HG03280 (cell line): Measurements from ENCODE around the gene PPP1R3D.
"Not testable (repeated sequence)": the region's sequence is repeated elsewhere in the genome, so short reads cannot be mapped to it uniquely, and the experiment has no call there.

Experiments
- ATAC-seq: cut with Tn5 transposase; IDR thresholded peaks from one replicate; pipeline ENCODE4 v1.9.1; 2021; ENCODE audit warnings: mild to moderate bottlenecking, moderate library complexity; ENCODE audit not compliant: unreplicated experiment

Gene PPP1R3D

GRCh38 chr20:59940129-59940955 is at the start of gene PPP1R3D, which contains the start of gene FAM217B:
Gene PPP1R3D, minus strand, starts transcription at chr20:59940305. Its CDS starts 374 bp downstream, at chr20:59939931.
Gene FAM217B, plus strand, starts transcription at chr20:59940389. Its CDS starts 3,555 bp downstream, at chr20:59943944.
- peak; percentile 93 for ATAC-seq

DNA sequence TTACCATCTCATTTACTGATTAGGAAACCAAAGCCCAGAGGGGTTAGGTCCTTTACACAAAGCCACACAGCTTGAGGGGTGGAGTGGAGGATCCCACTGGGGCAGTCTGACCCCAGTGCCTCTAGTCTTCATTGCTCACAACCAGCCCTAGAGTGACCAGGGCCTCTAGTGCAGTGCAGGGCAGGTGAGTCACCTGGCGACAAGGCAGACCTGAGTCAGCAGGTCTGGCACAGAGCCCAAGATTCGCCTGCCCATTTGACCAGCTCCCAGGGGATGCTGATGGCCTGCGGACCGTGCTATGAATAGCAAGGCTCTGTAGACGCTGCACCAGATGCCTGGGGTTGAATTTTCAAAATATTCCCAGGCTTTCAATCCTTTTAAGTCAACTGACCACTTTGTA is 48.0 kb upstream of the PPP1R3D start:
- ATAC-seq, result no peak

DNA sequence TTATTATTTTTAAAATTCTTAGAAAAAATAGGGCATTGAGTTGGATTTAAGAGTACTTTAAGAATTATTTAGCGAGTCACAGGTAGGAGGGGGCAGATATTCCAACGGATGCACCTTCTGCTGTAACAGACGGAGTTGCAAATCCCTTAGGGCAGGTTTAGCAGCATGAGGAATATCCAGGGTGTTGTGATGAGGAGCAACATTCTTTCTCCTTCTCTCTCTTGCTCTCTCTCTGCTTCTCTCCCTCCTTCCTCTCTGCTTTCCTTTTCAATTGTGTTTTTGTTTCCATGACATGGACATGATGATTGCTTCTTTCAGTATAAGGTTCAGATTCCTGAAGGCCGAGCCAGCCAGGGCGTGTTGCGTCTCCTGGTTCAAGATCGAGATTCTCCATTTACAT is 47.0 kb upstream of the PPP1R3D start:
- no peak for ATAC-seq

GRCh38 chr20:59985864-59986263 is 45.8 kb upstream of the PPP1R3D start:
- no peak for ATAC-seq

DNA sequence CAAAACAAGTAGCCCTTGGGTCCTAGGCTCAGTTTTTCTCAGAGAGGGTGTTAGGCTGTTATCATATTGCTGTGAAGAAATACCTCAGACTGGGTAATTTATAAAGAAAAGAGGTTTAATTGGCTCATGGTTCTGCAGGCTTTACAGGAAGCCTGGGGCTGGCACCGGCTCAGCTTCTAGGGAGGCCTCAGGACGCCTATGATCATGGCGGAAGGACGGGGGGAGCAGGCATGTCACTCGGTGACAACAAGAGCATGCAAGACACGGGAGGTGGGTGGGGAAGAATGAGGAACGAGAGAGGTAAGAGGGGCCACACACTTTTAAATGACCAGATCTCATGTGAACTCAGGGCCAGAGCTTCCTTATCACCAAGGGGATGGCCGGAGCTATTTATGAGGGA is 45.1 kb upstream of the PPP1R3D start:
- no peak for ATAC-seq

GRCh38 chr20:59984541-59984940 is 44.4 kb upstream of the PPP1R3D start:
- ATAC-seq, result no peak

GRCh38 chr20:59983076-59983475 is 43.0 kb upstream of the PPP1R3D start:
- no peak for ATAC-seq

DNA sequence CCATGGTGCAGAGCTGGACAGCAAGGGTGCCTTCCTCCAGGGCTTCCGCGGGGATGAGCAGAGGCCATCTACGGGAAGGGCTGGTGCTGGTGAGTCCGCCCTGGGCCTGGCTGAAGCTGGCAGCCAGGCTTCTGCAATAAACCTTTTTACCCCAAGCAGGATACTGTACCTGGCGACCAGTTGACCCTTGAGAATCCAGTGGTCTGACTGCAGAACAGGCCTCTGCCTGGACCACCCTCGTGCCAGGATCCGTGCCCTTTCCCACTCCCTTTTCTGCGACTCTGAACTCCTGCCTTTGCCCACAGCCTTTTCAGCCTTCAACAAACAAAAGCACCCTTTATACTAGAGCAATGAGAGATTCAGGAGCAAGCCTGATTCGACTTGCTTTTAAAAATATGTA is 37.0 kb upstream of the PPP1R3D start:
- no peak for ATAC-seq

DNA sequence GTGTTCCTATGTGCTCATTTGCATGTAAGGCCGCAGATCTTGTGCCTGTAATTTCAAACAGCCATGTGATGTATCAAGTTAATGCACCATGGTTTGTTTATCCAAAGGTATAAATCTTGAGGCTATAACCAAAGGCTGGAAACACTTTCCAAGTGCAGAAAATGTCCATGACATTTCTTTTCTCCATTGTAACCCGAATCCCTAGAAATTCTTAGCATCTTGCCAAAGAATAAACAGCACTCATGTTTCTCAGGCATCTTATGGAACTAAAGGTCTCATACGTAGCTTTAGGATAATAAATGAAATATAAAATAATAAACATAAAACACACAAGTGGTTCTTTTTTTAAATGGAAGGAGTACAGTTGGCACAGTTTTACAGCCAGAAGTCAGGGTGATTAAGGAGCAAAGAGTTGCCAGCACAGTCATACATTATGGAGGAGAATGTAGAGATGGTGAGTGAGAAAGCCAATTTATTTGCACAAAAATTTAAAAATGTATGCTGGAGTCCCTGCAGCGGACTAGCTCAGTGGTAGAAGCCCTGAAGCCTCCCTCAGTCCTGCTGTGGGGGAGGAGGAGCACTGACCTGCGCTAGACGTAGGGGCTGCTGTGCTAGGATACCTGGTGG is 36.2 kb upstream of the PPP1R3D start:
- ATAC-seq, result no peak

DNA sequence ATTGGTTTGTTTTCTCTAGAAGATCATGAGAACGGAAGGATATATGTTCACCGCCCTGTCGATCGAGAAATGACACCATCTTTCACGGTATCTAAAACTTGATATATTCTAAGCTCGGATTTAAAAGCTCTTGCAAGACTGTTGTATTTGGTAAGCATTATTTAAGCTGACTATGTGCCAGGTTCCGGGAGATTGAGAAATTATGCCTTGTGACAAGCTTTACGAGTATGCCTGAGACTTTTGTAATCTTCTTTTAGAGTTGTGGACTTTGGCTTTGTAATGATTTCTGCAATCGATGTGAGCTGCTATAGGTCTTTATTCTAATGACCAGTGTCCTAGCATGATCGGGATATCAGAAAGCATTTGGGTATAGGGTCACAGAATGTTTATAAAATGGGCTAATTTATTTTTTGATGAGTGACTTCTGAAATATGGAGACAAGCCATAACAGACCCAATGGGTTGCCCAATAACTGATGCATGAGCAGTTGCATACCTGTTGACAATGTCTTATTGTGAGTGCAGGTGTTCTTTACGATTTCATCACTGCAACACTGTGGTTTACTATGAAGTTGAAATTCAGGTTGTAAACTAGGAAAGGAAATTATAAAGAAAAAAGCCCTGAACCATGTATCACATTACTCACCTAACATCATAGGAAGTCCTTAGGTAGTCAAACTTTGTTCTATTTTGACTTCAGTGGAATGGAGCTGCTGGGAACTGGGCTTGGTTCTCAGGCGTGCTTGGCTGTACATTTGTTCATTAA is 32.1 kb upstream of the PPP1R3D start:
- ATAC-seq, result no peak

- ATAC-seq, result no peak
Measured at GRCh38 chr20:59971428-59971827, 31.3 kb upstream of the PPP1R3D start.

DNA sequence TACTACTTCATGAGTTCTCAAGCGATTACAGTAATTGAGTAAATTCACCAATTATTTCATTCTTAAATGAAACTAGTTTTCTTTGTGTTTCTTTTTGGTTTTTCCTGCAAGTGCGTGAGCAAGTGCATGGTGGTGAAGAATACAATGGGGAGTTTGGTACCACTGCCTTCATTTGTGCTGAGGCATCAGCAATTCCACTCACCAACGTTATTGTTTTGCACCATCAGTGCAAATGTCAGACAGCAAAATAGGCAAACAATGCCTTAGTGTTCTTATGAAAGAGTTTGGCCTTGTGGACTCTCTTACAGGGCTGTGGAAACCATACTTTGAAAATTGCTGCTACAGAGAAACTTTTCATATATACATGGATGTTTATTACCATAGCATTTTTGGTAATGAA is 26.3 kb upstream of the PPP1R3D start:
- ATAC-seq, result no peak

- ATAC-seq, result no peak
Measured at GRCh38 chr20:59962155-59962554, 22.1 kb upstream of the PPP1R3D start.

DNA sequence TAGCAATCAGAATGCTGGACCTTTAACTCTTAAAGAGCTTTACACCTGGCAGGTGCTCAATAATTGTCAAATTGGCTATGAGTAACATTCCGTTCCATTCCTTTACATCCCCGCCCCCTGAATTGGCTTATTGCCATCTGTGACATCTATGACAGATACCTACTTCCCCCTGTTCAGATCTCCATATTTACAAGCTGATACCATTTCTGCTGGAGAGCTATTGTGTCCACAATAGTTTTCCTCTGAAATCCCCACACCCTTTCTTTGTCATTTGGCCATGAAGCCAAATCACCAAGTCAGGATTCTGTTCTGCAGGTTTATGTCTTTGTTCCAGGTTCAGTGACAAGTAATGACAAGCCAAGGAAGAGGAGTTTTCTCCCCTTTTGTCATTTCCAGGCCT is 21.3 kb upstream of the PPP1R3D start:
- no peak for ATAC-seq

DNA sequence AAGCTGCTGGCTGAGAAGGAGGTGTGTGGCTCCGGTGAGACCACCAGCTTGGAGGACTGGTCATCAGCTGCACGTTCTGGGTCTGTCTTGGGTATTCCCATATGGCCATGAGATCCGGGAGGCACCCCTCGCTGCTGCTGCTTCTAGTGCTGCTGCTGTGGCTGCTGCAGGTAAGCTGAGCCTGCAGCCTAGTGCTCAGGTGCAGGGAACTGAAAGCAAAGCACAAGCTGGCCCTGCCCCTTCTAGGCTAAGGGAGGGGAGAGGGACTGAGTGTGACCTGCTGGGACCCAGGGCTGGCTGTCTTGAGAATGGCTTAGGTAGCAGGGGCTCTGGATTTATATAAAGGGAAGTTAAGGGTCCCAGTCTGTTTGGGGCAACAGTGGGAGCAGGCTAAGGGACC is 18.5 kb upstream of the PPP1R3D start:
- ATAC-seq, result no peak

GRCh38 chr20:59958123-59958522 is 18.0 kb upstream of the PPP1R3D start, which contains the start of gene CDH26:
Gene CDH26, plus strand, starts transcription at chr20:59958423. Its CDS starts 304 bp downstream, at chr20:59958727.
- ATAC-seq, result no peak

GRCh38 chr20:59957568-59957967 is 17.5 kb upstream of the PPP1R3D start:
- ATAC-seq, result not testable (repeated sequence)

GRCh38 chr20:59955131-59955796 is 15.2 kb upstream of the PPP1R3D start:
- no peak for ATAC-seq

GRCh38 chr20:59954718-59955117 is 14.6 kb upstream of the PPP1R3D start:
- ATAC-seq, result no peak

GRCh38 chr20:59949911-59950310 is 9.8 kb upstream of the PPP1R3D start:
- ATAC-seq, result no peak
